Endothelial cell of umbilical vein (primary cell): ENCODE measurements around the gene CHADL.

Source experiments
- EZH2 ChIP-seq: IDR thresholded peaks from 2 replicates; pipeline ENCODE4 v1.6.1; 2012; ENCODE audit warnings: borderline replicate concordance, low read depth, mild to moderate bottlenecking, moderate library complexity, low read length, inconsistent platforms; ENCODE audit not compliant: severe bottlenecking
- POLR2A ChIP-seq: IDR thresholded peaks from 2 replicates; pipeline ENCODE4 v1.6.1; 2012; ENCODE audit warnings: low read depth, mild to moderate bottlenecking, control low read depth, low read length
- TF ChIP-seq, protein P1 (sequence below), 2 donors: IDR thresholded peaks; 1 replicate in 1 of 2; 2 replicates in 1 of 2; pipeline ENCODE4 v1.5.1; 2011; ENCODE audit warnings: low read length in 2 of 2, mild to moderate bottlenecking in 2 of 2, moderate library complexity in 2 of 2, control low read depth in 1 of 2, inconsistent platforms in 1 of 2, low read depth in 1 of 2; ENCODE audit not compliant: insufficient read depth in 1 of 2; ENCODE audit errors: extremely low read depth in 1 of 2

- TF ChIP-seq, protein P1, sequence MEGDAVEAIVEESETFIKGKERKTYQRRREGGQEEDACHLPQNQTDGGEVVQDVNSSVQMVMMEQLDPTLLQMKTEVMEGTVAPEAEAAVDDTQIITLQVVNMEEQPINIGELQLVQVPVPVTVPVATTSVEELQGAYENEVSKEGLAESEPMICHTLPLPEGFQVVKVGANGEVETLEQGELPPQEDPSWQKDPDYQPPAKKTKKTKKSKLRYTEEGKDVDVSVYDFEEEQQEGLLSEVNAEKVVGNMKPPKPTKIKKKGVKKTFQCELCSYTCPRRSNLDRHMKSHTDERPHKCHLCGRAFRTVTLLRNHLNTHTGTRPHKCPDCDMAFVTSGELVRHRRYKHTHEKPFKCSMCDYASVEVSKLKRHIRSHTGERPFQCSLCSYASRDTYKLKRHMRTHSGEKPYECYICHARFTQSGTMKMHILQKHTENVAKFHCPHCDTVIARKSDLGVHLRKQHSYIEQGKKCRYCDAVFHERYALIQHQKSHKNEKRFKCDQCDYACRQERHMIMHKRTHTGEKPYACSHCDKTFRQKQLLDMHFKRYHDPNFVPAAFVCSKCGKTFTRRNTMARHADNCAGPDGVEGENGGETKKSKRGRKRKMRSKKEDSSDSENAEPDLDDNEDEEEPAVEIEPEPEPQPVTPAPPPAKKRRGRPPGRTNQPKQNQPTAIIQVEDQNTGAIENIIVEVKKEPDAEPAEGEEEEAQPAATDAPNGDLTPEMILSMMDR (IDR thresholded peaks at IDR 0.05; ENCODE audit: extremely low read depth in 1 of 2, insufficient read depth in 1 of 2, low read depth in 1 of 2, low read length in 2 of 2): no peak
- TF ChIP-seq POLR2A (no peak), EZH2 (no peak)
Observed at GRCh38 chr22:41289671-41290070, 48.9 kb upstream of the CHADL start.
